T-helper 2 cell treated with Interferon-gamma antibody and Interleukin-4, amounts not matched to agents 100 ng/mL and 5 ng/mL, for 36 hours (primary cell): ENCODE measurements around the gene PDE9A. TPM values are rescaled to one million over a fixed set of nuclear protein-coding genes. Genes with fewer than 3 reads are reported as not detected.

Source experiments
- intact Hi-C: fragments of 100-400 bp; cut with micrococcal nuclease; formaldehyde crosslinking; loops from one replicate; pipeline ENCODE4 v1.15.1; 2023
- total RNA-seq: library from RNA; stranded (reverse); gene quantifications from 2 replicates; pipeline ENCODE4 v1.2.3, GENCODE V29; 2022

Gene PDE9A
- total RNA-seq, 1 donor from 2014 or later = 12.6 TPM

DNA sequence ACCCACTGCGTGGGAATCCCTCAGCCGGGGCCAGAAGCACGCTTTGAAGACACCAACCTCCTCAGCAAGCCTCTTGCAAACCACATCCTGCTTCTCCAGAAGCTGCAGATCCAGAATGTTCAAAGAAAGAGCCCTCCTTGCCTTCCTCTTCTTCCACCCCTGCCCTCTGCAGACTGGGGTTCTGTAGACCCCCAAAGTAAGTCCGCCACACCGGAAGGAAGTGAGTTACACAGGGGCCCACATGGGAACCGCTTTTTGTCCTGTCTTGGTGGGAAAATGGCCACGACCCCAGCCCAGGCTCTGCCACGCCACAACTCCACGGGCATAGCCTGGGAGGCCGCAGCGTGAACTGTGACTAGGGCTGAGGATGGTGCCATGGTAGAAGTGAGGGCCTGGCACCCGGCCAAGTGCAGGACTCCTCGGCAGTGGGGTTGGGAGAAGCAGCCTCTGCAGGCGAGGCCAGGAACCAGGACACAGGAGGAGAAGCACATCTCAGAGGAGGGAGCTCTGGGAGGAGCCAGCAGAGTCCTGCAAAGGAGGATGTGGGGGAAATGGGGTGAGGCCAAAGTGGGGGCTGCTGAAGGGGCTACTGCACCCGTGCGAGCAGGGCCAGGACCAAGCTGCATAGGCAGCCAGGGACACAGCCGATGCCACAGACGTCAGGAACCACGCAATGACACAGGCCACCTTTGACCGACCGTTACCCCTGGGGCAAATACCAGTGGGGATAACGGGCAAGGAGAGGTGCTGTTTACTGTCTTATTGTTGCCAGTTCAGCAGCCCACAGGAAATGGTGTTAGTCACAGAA, 30.9 kb downstream of the PDE9A start:
- intact Hi-C loops = loop anchor here (2.0 to 5.0 kb wide), 3 partner anchors 53 to 148 kb away; no protein-coding TSS in a partner anchor

DNA sequence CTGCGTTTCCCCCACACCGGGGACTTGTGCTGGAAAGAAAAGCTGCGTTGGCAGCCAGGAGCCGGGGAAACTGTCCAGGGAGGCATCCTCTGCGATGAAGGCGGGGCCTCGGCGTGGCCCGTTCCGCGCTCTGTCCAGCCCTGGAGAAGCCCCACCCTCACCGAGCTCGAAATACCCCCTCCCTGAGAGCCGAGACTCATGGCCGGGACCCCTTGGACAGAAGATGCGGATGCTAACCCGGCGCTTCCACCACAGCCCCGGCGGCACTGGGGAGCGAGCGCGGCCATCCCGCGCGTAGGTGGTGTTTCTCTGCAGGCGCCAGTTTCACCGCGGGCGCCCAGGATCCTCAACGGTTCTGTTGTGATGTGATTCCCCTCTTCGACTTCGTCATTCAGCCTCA, 31.6 kb downstream of the PDE9A start:
- intact Hi-C loops = loop anchor here (2.0 kb wide), 1 partner anchor 70 kb away; no protein-coding TSS in a partner anchor

- intact Hi-C loops = loop anchor here (2.0 kb wide), 1 partner anchor 71 kb away; no protein-coding TSS in a partner anchor
These were observed 32.6 kb downstream of the PDE9A start for GRCh38 chr21:42685954-42686500.

DNA sequence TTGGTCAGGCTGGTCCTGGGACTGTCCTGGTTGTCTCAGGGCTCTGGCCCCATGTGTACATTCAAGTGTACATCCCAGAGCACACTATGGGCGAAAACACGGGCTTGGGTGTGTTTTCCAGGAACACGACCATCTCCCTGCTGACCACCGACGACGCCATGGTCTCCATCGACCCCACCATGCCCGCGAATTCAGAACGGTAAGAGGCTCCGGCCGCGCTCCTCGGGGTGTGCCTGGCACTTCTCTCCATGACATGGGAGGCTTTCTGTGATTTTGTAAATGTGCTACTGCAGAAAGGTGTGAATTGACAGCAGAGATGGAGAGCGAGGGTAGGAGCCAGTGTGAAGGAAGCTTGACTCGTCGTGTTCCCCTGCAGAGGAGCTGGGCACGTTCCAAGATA, 34.4 kb downstream of the PDE9A start:
- intact Hi-C loops = no loop called here

DNA sequence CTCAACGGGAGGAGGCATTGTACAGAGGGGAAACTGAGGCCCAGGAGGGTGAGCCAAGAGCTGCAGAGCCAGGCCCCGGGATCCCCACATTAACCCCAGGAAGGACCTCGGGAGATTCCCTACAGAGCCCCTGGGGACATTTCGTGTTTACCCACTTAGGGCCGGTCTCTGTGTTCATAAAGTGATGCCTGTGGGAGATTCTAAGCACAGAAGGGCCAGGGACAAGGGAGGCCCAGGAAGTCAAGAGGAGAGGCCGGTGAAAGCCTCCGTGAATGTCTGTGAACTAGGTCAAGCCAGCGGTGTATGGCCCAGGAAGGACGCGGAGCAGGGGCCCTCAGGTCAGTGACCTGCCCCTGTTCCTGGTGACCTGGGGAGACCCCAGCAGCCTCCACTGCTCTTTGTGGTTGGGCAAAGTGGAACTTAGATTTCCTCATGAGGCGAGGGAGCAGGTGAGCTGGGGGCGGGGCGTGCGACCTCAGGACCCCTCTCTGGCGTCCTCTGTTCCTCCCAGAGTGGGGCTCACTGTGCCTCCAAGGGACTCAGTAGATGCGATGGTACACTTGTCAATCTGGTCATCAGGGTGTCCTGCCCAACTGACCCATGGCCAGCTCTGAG, 34.9 kb downstream of the PDE9A start:
- intact Hi-C loops = no loop called here

DNA sequence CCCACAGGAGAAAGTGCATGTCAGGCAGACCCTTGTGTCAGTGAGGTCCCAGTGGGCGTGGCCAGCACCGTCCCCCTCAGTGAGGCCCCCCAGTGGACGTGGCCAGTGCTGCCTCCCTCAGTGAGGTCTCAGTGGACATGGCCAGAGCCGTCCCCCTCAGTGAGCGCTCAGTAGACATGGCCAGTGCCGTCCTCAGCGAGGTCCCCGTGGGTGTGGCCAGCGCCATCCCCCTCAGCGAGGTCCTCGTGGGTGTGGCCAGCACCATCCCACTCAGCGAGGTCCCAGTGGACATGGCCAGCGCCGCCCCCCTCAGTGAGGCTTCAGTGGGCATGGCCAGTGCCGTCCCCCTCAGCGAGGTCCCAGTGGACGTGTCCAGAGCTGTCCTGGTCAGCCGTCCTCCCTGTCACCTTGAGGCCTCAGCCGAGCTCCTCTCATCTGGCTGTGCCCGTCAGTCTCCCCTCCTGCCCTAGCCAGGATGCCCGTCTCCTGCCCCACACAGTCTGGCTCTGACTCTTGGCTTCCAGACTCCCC, 35.5 kb downstream of the PDE9A start:
- intact Hi-C loops = no loop called here

DNA sequence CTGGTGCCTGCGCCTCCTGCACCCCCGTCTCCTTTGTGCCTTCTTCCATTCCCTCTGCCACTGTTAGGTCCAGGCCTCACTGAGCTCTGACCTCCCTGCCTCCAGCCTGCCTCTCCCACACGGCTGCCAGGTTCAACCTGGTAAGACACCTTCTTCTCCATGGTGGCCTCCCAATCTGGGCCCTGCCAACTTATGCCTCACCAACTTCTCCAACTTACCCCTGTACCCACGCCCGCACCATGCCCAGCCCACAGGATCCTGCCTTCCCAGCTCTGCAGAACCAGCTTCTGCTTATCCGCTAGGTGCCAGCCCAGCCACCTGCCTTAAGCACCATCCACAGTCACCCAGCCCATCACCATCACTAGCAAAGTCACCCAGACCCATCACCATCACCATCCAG, 37.2 kb downstream of the PDE9A start:
- intact Hi-C loops = no loop called here

DNA sequence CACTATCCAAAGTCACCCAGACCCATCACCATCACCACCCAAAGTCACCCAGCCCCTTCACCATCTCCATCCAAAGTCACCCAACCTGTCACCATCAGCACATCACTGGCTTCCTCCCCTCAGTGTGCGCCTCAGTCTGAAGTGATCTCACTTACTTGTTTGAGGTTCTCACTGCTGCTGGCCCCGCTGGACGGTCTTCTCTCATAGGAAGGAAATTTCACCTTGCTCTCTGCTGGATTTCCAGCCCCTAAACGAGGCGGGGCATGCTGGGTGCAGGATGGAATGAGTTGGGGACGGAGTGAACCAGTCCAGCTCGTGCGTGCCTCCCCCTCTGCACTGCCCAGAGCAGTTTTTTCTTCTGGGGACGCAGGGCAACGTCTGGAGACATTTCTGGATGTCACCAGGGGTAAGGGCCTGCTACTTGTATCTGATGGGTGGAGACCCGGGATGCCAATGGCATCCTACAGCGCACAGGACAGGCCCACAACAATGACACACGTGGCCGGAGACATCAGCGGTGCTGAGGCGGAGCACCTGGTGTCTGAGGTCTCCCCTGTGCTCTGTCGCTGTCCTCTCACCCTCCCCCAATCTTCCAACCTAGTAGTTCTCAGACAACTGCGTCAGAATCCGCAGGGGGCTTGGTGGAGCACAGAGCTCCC, 38.6 kb downstream of the PDE9A start:
- intact Hi-C loops = no loop called here

- intact Hi-C loops = no loop called here
These were observed 39.3 kb downstream of the PDE9A start for GRCh38 chr21:42692688-42693087.

- intact Hi-C loops = no loop called here
These were observed 41.6 kb downstream of the PDE9A start for GRCh38 chr21:42694751-42695696.

DNA sequence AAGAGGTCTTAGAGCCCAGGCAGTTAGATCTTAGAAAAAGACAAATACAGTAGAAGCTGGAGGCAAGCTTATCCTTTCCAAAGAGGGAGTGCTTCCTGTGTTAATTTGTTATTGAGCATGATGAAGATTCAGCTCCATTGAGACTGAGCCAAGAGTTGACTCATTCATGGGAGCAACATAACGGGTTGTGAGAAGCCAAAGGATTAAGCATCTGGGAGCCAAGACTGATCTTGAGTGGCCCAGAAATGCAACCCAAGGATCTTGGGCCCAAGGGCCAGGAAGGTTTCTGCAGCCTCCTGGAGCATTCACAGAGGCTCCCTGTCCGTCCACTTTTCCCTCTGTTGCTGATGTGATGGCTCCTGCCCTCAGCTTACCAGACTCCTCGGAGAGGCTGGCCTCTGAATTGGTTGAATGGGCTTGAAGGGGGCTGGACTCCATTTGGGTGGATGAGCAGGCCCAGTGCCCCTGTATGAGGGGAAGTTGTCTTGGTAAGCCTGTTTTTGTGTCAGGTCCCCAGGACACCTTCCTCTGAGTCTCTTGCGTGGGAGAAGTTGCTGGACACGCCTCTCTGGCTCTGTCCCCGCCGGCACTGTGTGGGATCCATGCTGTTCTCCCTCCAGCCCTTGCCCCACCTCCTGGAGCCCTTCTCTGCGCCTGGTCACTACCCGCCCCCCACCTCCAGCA, 42.4 kb downstream of the PDE9A start:
- intact Hi-C loops = no loop called here

- intact Hi-C loops = no loop called here
These were observed 43.1 kb downstream of the PDE9A start for GRCh38 chr21:42696501-42697040.

GRCh38 chr21:42698733-42699132, 45.3 kb downstream of the PDE9A start:
- intact Hi-C loops = no loop called here

DNA sequence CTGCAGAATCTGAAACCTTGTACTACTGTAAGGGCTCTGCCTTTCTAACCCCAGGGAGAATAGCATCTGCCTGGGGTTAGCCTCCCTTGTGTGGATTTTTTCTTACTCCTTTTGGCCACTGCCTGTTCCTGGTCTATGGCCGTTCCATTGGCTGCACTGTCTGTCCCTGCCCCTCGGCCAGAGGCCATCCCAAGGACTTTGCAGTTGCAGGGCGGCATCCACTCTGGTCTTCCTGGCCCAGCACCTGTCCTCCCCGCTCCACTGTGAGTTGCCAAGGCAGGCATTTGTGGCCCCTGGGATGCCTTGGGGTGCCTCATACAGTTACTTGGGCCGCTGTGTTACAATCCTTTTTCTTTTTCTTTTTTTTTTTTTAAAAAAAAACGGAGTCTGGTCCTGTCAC, 45.8 kb downstream of the PDE9A start:
- intact Hi-C loops = no loop called here

DNA sequence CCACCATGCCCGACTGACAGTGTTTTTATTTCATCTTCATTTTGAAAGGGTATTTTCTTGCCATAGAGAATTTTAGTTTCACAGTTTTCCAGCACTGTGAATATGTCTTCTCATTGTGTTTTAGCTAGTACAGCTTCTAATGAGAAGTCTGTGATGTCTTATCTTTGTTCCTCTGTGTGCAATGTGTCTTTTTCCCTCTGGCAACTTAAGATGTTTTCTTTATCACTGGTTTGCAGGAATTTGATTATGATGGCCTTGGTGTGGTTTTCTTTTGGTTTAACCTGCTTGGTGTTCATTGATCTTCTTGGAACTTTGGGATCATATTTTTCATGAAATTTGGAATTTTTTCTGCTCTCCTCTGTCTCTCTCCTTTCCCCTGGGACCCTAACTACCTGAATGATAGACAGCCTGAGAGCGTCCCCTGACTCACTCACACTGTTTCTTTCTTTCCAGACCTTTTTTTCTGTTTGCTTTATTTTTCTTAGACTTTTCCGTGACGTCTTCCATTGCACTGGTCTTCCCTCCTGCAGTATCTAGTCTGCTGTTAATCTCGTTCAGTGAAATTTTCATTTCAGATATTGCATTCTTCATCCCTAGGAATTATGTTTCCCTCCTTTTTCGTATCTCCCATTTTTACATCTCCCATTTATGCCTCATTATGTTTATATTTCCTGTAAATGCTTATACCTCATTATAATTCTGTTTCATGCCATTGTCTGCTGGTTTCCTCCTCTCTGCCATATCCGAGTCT, 48.5 kb downstream of the PDE9A start:
- intact Hi-C loops = no loop called here

DNA sequence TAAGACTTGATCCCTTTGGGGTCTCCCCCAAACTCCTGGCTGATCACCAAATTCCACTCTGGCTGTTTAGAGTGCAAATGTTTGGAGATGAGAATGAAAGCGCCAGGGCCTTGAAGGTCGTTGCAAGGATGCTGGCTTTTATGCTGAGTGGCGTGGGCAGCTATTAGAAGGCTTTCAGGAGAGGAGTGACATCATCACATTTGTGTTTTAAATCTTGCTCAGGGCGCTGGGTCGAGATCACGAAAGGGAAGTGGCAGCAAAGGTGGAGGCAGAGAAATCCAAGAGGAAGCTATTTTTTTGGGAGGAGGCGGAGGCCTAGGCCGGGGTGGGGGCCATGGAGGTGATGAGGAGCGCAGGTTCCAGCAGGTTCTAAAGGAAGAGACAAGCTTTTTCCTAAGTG, 49.3 kb downstream of the PDE9A start:
- intact Hi-C loops = no loop called here

DNA sequence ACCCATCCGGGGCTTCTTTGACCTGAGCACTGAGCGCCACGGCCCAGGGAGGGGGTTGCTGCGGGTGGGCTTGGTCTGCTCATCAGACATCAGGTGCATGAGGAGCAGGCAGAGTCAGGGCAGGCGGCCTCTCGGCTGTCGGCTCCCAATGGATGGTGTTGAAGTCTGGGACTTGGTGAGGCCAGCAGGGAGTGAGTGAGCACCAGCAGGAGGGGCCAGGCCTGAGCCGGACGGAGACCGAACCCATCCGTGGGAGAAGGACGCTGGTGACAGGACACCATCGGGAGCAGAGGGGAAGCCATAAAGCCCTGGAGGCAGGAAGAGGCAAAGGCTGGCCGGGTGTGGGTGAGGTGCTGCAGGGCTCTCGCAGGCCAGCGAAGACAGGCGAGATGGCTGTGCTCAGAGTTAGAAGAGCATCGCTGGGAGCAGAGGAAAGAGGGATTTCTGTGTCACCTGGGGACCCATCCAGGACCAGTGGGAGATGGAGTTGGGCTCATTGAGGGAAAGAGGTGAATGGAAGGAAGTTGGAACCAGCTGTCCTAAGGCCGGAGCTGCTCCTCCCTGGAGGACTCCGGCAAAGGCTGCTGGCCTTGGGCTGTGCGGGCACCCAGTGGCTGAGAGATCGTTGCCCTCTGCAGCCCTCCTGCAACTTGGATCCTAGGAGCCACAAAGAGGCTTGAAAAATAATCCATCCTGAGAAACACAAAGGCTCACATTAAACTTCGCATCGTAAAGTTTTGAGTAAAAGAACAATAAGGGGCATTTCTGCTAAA, 49.9 kb downstream of the PDE9A start:
- intact Hi-C loops = no loop called here

GRCh38 chr21:42703965-42704364, 50.5 kb downstream of the PDE9A start:
- intact Hi-C loops = no loop called here
